Measurements from ENCODE around the gene NFAM1. TPM values are rescaled to one million over a fixed set of nuclear protein-coding genes. Genes with fewer than 3 reads are reported as not detected.

The NFAM1 gene
- total and polyA plus RNA-seq, 11 donors, result 0.33 to 13.5 (median 1.2) TPM

GRCh38 chr22:42365942-42366695, 66.1 kb downstream of the NFAM1 start:
- H3K9me3 ChIP-seq, result no peaks in the 10 kb centered on the region
- 73 to 80% (median 75%) methylated on average over 10 of the region's 10 CpGs for WGBS, 4 donors
- DNase-seq (peak in 1 of 5 donors; percentile 20), ATAC-seq (no peak)
- TF ChIP-seq CTCF (IDR thresholded peaks at IDR 0.05) (no peak), POLR2A (IDR thresholded peaks at IDR 0.05) (no peak)
- no peaks in the 10 kb centered on the region for H3K36me3 ChIP-seq
- peaks cover 0 to 47% (median 7%) of the 10 kb centered on the region in 9 donors for H3K27me3 ChIP-seq
- peaks cover 0 to 50% (median 30%) of the 10 kb centered on the region in 12 donors for H3K4me1 ChIP-seq
- H3K4me3 ChIP-seq, result peak overlapping the region in 3 of 12 donors; percentile 1 to 34 (median 24)
- peak overlapping the region in 10 of 12 donors; percentile 25 to 80 (median 60) for H3K27ac ChIP-seq
- intact Hi-C loops (cut with DNase I), result loop anchor here in 1 of 10 donors (5.0 kb wide), 1 partner anchor 274 kb away; the partner anchor contains the start of gene NDUFA6

DNA sequence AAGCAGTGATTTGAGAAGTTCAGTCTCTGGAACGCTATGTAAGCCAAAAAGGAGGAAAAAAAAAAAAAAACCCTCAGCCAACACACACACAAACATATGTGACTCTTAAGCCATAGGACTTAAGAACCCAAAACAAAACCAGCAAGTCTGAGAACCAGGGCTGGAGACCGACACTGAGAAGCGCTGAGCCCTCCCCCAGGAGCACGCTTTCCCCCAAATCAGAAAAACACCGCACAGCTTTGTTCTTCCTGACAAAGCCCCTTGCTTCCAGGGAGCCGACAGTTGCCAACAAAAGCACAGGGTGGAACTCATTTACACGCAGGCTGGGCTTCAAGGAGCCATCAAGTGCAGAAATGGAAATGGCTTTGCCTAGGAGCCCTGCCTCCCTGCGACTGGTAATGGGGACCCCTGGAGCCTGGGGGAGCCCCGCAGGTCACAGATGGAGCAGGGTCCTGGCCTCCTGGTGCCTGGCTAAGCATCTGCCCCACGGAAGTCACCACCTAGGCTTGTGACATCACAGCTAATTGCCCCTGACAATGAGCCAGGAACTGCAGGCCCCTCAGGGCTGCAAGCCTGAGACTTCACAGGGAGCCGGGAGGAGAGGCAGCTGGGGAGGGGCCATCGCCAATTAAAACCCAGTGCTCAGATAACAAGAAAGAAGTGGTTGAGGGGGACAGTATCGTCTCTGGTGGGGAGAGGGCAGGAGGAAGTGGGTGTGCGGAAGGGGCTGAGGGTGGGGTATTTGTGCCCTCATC, 66.9 kb downstream of the NFAM1 start:
- H3K4me1 ChIP-seq, result peaks cover 0 to 50% (median 30%) of the 10 kb centered on the region in 12 donors
- peak overlapping the region in 4 of 12 donors; percentile 1 to 34 (median 26) for H3K4me3 ChIP-seq
- no peaks in the 10 kb centered on the region for H3K9me3 ChIP-seq
- intact Hi-C loops (cut with DNase I), result loop anchor here in 1 of 10 donors (5.0 kb wide), 1 partner anchor 273 kb away; the partner anchor contains the start of gene NDUFA6
- ATAC-seq (peak in 1 of 4 donors; percentile 1), DNase-seq (peak in 1 of 5 donors; percentile 46)
- H3K36me3 ChIP-seq, result no peaks in the 10 kb centered on the region
- 37 to 51% (median 43%) methylated on average over 11 to 14 of the region's 14 CpGs for WGBS, 4 donors
- H3K27me3 ChIP-seq, result peaks cover 0 to 47% (median 7%) of the 10 kb centered on the region in 9 donors
- H3K27ac ChIP-seq, result peak overlapping the region; percentile 25 to 80 (median 56)
- TF ChIP-seq CTCF (IDR thresholded peaks at IDR 0.05) (no peak), POLR2A (IDR thresholded peaks at IDR 0.05) (no peak)

DNA sequence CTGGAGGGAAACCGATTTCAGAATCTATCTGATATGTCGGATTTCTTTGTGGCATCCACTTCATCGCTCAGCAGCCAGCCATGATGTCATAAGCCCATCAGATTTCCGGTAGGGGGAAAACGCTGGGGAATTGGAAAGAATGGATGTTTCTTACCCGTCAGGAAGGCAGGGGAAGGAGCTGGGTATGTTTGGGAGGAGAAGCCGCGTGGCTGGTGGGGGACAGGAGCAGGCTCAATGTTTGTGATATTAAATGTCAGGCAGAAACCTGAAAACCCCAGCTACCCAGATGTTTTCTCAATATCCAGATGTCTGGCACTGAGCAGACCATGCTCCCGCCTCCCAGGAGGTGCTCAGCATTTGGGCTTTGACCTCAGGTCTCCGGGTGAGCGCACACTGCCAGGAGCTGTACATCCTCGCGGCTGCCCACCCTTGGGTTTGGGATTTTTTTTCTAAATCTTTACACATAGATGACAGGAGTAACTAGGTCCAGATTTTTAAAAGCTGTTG, 67.5 kb downstream of the NFAM1 start:
- Histone ChIP-seq H3K27me3 (peaks cover 0 to 47% (median 7%) of the 10 kb centered on the region in 9 donors), H3K36me3 (no peaks in the 10 kb centered on the region), H3K9me3 (no peaks in the 10 kb centered on the region), H3K4me3 (peak overlapping the region in 4 of 12 donors; percentile 5 to 34 (median 26)), H3K4me1 (peaks cover 0 to 47% (median 28%) of the 10 kb centered on the region in 12 donors), H3K27ac (peak overlapping the region; percentile 12 to 80 (median 56))
- peak in 1 of 5 donors; percentile 44 for DNase-seq
- no peak for TF ChIP-seq POLR2A (IDR thresholded peaks at IDR 0.05)
- TF ChIP-seq CTCF (IDR thresholded peaks at IDR 0.05), result no peak
- intact Hi-C loops (cut with DNase I), result loop anchor here in 1 of 10 donors (5.0 kb wide), 1 partner anchor 272 kb away; the partner anchor contains the start of gene NDUFA6
- 28 to 50% (median 37%) methylated on average over 13 of the region's 13 CpGs for WGBS, 4 donors
- no peak for ATAC-seq
